Activated CD8-positive, alpha-beta memory T cell treated with anti-CD3 and anti-CD28 coated beads, Interleukin-2, amount 50 U/mL, for 1 hour (primary cell): ENCODE results near the gene NSUN4.
A peak's percentile ranks its signal among the peaks of the same experiment; 100 is the strongest.
"Not testable (repeated sequence)": the region's sequence is repeated elsewhere in the genome, so short reads cannot be mapped to it uniquely, and the experiment has no call there.

Source experiments
- DNase-seq: peaks from one replicate; pipeline ENCODE4 v3.0.0-alpha.2; 2020; ENCODE audit errors: extremely low read depth

Gene NSUN4

GRCh38 chr1:46340404-46341221 is at the start of gene NSUN4:
TSS of gene NSUN4 (plus strand) at chr1:46340807. CDS start at chr1:46340827, 20 bp downstream.
- peak; percentile 81 for DNase-seq

GRCh38 chr1:46295306-46295705 is 45.3 kb upstream of the NSUN4 start:
- no peak for DNase-seq

GRCh38 chr1:46298387-46298786 is 42.2 kb upstream of the NSUN4 start:
- no peak for DNase-seq

GRCh38 chr1:46300673-46301405 is 39.8 kb upstream of the NSUN4 start:
- no peak for DNase-seq

GRCh38 chr1:46301406-46301807 is 39.2 kb upstream of the NSUN4 start:
- DNase-seq = no peak

GRCh38 chr1:46301808-46302640 is 38.6 kb upstream of the NSUN4 start:
- no peak for DNase-seq

- DNase-seq = no peak
Observed at GRCh38 chr1:46302641-46303037, 38.0 kb upstream of the NSUN4 start.

- peak; percentile 78 for DNase-seq
Observed at GRCh38 chr1:46303038-46303871, 37.4 kb upstream of the NSUN4 start, which contains the start of the genes LRRC41 and UQCRH. TSS of gene LRRC41 (minus strand) at chr1:46303616. CDS start at chr1:46303322, 294 bp downstream. TSS of gene UQCRH (plus strand) at chr1:46303698. CDS start at chr1:46303767, 69 bp downstream.

GRCh38 chr1:46303872-46304326 is 36.7 kb upstream of the NSUN4 start:
- no peak for DNase-seq

GRCh38 chr1:46306159-46306530 is 34.5 kb upstream of the NSUN4 start:
- DNase-seq = no peak

GRCh38 chr1:46309401-46310159 is 31.0 kb upstream of the NSUN4 start:
- no peak for DNase-seq

- DNase-seq = no peak
Observed at GRCh38 chr1:46310321-46310720, 30.3 kb upstream of the NSUN4 start.

- DNase-seq = no peak
Observed at GRCh38 chr1:46315669-46316403, 24.8 kb upstream of the NSUN4 start.

- no peak for DNase-seq
Observed at GRCh38 chr1:46317323-46317722, 23.3 kb upstream of the NSUN4 start.

GRCh38 chr1:46319301-46319700 is 21.3 kb upstream of the NSUN4 start:
- not testable (repeated sequence) for DNase-seq

GRCh38 chr1:46319960-46320914 is 20.4 kb upstream of the NSUN4 start:
- DNase-seq = not testable (repeated sequence)

GRCh38 chr1:46322191-46322590 is 18.4 kb upstream of the NSUN4 start:
- DNase-seq = not testable (repeated sequence)
